ENCODE data around the gene LIG1.
A peak's percentile ranks its signal among the peaks of the same experiment; 100 is the strongest.
"Not testable (repeated sequence)": the region's sequence is repeated elsewhere in the genome, so short reads cannot be mapped to it uniquely, and the experiment has no call there.

Gene LIG1

GRCh38 chr19:48091111-48091718 lies 78.9 kb downstream of the LIG1 start:
- CTCF ChIA-PET, result interaction anchor here (0.6 to 2.7 kb wide), 7 partner anchors 11 to 200 kb away, joined by 3 to 17 read pairs (median 4); no protein-coding TSS in a partner anchor
- H3K36me3 ChIP-seq (ENCODE audit: control insufficient read depth in 2 of 2, insufficient read depth in 1 of 2, low read length in 2 of 2); H3K4me1 ChIP-seq (ENCODE audit: control insufficient read depth, insufficient read depth, low read length); H3K4me3 ChIP-seq (ENCODE audit: low read depth, low read length); H3K27ac ChIP-seq (ENCODE audit: extremely low read depth, low read depth, low read length); H3K9me3 ChIP-seq (ENCODE audit: control insufficient read depth, insufficient read depth, low read depth, low read length): not testable (repeated sequence)
- peak; percentile 45 for TF ChIP-seq ZFHX2 (tag by site-specific recombination; conservative IDR thresholded peaks at IDR 0.05)
- TF ChIP-seq ZNF121 (tag by site-specific recombination; IDR thresholded peaks at IDR 0.05), result peak; percentile 54; the same call in 1 of the 2 replicates
- POLR2A ChIA-PET, result interaction anchor here (1.1 kb wide), 1 partner anchor 19 kb away, joined by 9 read pairs; the partner anchor contains the start of gene PLA2G4C

- ChIA-PET CTCF (interaction anchor here (0.6 to 2.7 kb wide), 4 partner anchors 12 to 201 kb away, joined by 3 to 17 read pairs (median 4); no protein-coding TSS in a partner anchor), POLR2A (no interaction called here)
- Histone ChIP-seq H3K27ac (ENCODE audit: extremely low read depth, low read depth, low read length) (no peak overlapping the region), H3K4me3 (ENCODE audit: low read depth, low read length) (no peak overlapping the region), H3K36me3 (ENCODE audit: control insufficient read depth in 2 of 2, insufficient read depth in 1 of 2, low read length in 2 of 2) (no peaks in the 10 kb centered on the region), H3K4me1 (ENCODE audit: control insufficient read depth, insufficient read depth, low read length) (no peaks in the 10 kb centered on the region), H3K9me3 (ENCODE audit: control insufficient read depth, insufficient read depth, low read depth, low read length) (no peaks in the 10 kb centered on the region)
- peak; percentile 71; the same call in 1 of the 2 replicates for TF ChIP-seq TRIM28 (IDR thresholded peaks at IDR 0.05; ENCODE audit: borderline replicate concordance, low read length)
- TF ChIP-seq REPIN1 (tag by site-specific recombination; IDR thresholded peaks at IDR 0.05; ENCODE audit: low read depth), result no peak
- TF ChIP-seq KLF8 (tag by site-specific recombination; IDR thresholded peaks at IDR 0.05), result no peak
Measured at GRCh38 chr19:48090281-48090802, 79.8 kb downstream of the LIG1 start.

GRCh38 chr19:48088991-48089390 lies 81.2 kb downstream of the LIG1 start:
- H3K36me3 ChIP-seq (ENCODE audit: control insufficient read depth in 2 of 2, insufficient read depth in 1 of 2, low read length in 2 of 2); H3K27ac ChIP-seq (ENCODE audit: extremely low read depth, low read depth, low read length); H3K9me3 ChIP-seq (ENCODE audit: control insufficient read depth, insufficient read depth, low read depth, low read length); H3K4me3 ChIP-seq (ENCODE audit: low read depth, low read length); POLR2A ChIA-PET; H3K4me1 ChIP-seq (ENCODE audit: control insufficient read depth, insufficient read depth, low read length): not testable (repeated sequence)
- CTCF ChIA-PET, result interaction anchor here (0.5 to 0.6 kb wide), 3 partner anchors 20 to 222 kb away, joined by 3 to 5 read pairs (median 3); no protein-coding TSS in a partner anchor

- Histone ChIP-seq H3K36me3 (ENCODE audit: control insufficient read depth in 2 of 2, insufficient read depth in 1 of 2, low read length in 2 of 2) (no peaks in the 10 kb centered on the region), H3K9me3 (ENCODE audit: control insufficient read depth, insufficient read depth, low read depth, low read length) (no peaks in the 10 kb centered on the region), H3K4me3 (ENCODE audit: low read depth, low read length) (no peak overlapping the region), H3K4me1 (ENCODE audit: control insufficient read depth, insufficient read depth, low read length) (no peaks in the 10 kb centered on the region), H3K27ac (ENCODE audit: extremely low read depth, low read depth, low read length) (no peak overlapping the region)
- POLR2A ChIA-PET, result interaction anchor here (0.5 kb wide), 1 partner anchor 9 kb away, joined by 4 read pairs; no protein-coding TSS in a partner anchor
- CTCF ChIA-PET, result interaction anchor here (1.0 to 2.7 kb wide), 4 partner anchors 9 to 123 kb away, joined by 3 to 13 read pairs (median 4); no protein-coding TSS in a partner anchor
- TF ChIP-seq ZNF248 (tag by site-specific recombination; IDR thresholded peaks at IDR 0.05) (no peak), ZNF692 (tag by site-specific recombination; IDR thresholded peaks at IDR 0.05) (no peak), KLF1 (tag by site-specific recombination; IDR thresholded peaks at IDR 0.05) (no peak), EGR2 (tag by site-specific recombination; IDR thresholded peaks at IDR 0.05; ENCODE audit: low read depth) (peak; percentile 89), ZFHX2 (tag by site-specific recombination; conservative IDR thresholded peaks at IDR 0.05) (peak; percentile 73), MZF1 (tag by site-specific recombination; IDR thresholded peaks at IDR 0.05; ENCODE audit: borderline replicate concordance) (no peak), ZBTB1 (tag by site-specific recombination; IDR thresholded peaks at IDR 0.05) (no peak), ZNF10 (tag by site-specific recombination; IDR thresholded peaks at IDR 0.05) (no peak), KLF17 (tag by site-specific recombination; IDR thresholded peaks at IDR 0.05) (no peak), ZNF292 (tag by site-specific recombination; IDR thresholded peaks at IDR 0.05; ENCODE audit: borderline replicate concordance, low read depth) (no peak), BCL11B (tag by site-specific recombination; IDR thresholded peaks at IDR 0.05; ENCODE audit: low read depth) (no peak), GFI1B (tag by site-specific recombination; IDR thresholded peaks at IDR 0.05) (no peak), MYNN (tag by site-specific recombination; IDR thresholded peaks at IDR 0.05; ENCODE audit: borderline replicate concordance) (no peak), ZIC2 (tag by site-specific recombination; IDR thresholded peaks at IDR 0.05) (peak; percentile 36; the same call in 1 of the 2 replicates), ZNF2 (tag by site-specific recombination; IDR thresholded peaks at IDR 0.05) (no peak), ZNF239 (tag by site-specific recombination; IDR thresholded peaks at IDR 0.05) (no peak), SP3 (tag by site-specific recombination; IDR thresholded peaks at IDR 0.05) (no peak)
Measured at GRCh38 chr19:48085904-48086864, 84.0 kb downstream of the LIG1 start.
